Suprapubic skin (tissue), 4 donors: ENCODE results near the gene MEIKIN. TPM values are rescaled to one million over a fixed set of nuclear protein-coding genes. Genes with fewer than 3 reads are reported as not detected.
A peak's percentile ranks its signal among the peaks of the same experiment; 100 is the strongest.

Experiments
- DNase-seq, 2 donors: peaks; one replicate each; pipeline ENCODE4 v3.0.0-alpha.2; 2019; ENCODE audit warnings: low spot score in 2 of 2
- H3K27ac ChIP-seq: fragments of 200-600 bp; sonication (generic); one replicate; pipeline ENCODE4 v1.5.1; 2019
- H3K27me3 ChIP-seq: fragments of 200-600 bp; sonication (generic); one replicate; pipeline ENCODE4 v1.5.1; 2019
- H3K36me3 ChIP-seq: fragments of 200-600 bp; sonication (generic); one replicate; pipeline ENCODE4 v1.5.1; 2019
- H3K4me1 ChIP-seq: fragments of 200-600 bp; sonication (generic); one replicate; pipeline ENCODE4 v1.5.1; 2019
- H3K4me3 ChIP-seq: fragments of 200-600 bp; sonication (generic); one replicate; pipeline ENCODE4 v1.5.1; 2019; ENCODE audit warnings: mild to moderate bottlenecking
- H3K9me3 ChIP-seq: fragments of 200-600 bp; sonication (generic); one replicate; pipeline ENCODE4 v1.5.1; 2019
- EP300 ChIP-seq: sonication (generic); formaldehyde crosslinking; IDR thresholded peaks from one replicate; pipeline ENCODE4 v1.6.1; 2017; ENCODE audit warnings: antibody characterized with exemption
- POLR2A ChIP-seq, 2 donors: fragments of 450-650 bp; IDR thresholded peaks; one replicate each; pipeline ENCODE4 v1.6.1; 2017; ENCODE audit warnings: antibody characterized with exemption in 2 of 2, mild to moderate bottlenecking in 2 of 2, moderate library complexity in 2 of 2
- POLR2AphosphoS5 ChIP-seq, 3 donors: sonication (generic); formaldehyde crosslinking; IDR thresholded peaks; one replicate each; pipeline ENCODE4 v1.6.1; 2017; ENCODE audit warnings: antibody characterized with exemption in 3 of 3
- whole genome bisulfite sequencing: methylation state at CpG from one replicate; pipeline ENCODE4 v1.1.5; 2018; 5-methylcytosine and 5-hydroxymethylcytosine counted together
- total RNA-seq, 4 donors: library from RNA; depleted of rRNA; stranded (reverse); fragments of >200 nt; gene quantifications; one replicate each; pipeline ENCODE4 v1.1.0, GENCODE V29; 2016
- TF ChIP-seq, protein P1 (sequence below), 2 donors: fragments of 200-600 bp in 1 of 2; fragments of 450-650 bp in 1 of 2; sonication (generic) in 1 of 2; IDR thresholded peaks; one replicate each; pipeline ENCODE4 v1.5.1; 2016 to 2019; ENCODE audit warnings: antibody characterized with exemption in 2 of 2, mild to moderate bottlenecking in 1 of 2, moderate library complexity in 1 of 2

The MEIKIN gene
- total RNA-seq, 4 donors from 2014 or later = not detected

DNA sequence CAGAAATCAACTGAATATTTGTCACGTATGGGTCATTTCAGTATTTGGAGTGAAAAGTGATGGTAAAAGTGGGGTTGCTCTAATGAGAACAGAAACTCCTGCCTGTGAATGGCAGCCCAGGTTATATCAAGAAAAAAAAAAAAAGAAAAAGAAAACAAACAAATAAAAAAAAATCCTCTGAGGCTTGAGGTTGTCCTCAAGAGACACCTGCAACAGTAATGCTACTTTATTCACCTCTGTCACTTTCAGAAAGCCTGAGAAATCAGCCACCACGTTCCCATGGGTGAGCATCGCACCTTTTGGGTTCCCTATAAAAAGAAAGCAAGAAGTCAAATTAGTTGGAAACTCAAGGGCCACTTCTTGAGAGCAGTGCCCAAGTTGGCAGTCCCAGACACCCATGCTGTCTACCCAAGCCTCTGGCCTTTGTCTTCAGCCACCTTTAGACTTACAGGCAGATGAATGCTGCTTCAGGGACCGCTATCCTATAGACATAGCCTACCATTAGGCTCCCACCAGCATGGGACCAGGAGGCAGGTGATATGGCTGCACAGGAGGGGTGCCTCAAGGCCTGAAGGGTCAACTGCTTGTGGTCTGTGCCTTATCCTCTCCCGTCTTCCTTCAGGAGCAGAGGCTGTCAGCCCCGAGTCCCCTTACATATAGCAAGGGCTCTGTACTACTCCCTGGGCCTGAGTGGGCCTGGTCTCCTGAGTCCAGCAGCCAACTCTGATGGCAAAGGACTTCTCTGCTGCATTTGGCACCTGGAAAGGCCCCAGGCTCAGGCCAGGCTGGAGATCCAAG, 31.1 kb upstream of the MEIKIN start:
- DNase-seq = peak in 1 of 2 donors; percentile 44
- Histone ChIP-seq H3K27me3 (no peaks in the 10 kb centered on the region), H3K9me3 (no peaks in the 10 kb centered on the region), H3K4me3 (no peak overlapping the region), H3K4me1 (no peaks in the 10 kb centered on the region), H3K27ac (no peak overlapping the region), H3K36me3 (no peaks in the 10 kb centered on the region)
- 97% methylated on average over 6 of the region's 6 CpGs for WGBS
- TF ChIP-seq EP300 (no peak), POLR2A (IDR thresholded peaks at IDR 0.05) (no peak), POLR2AphosphoS5 (IDR thresholded peaks at IDR 0.05) (no peak)
- TF ChIP-seq, protein P1, sequence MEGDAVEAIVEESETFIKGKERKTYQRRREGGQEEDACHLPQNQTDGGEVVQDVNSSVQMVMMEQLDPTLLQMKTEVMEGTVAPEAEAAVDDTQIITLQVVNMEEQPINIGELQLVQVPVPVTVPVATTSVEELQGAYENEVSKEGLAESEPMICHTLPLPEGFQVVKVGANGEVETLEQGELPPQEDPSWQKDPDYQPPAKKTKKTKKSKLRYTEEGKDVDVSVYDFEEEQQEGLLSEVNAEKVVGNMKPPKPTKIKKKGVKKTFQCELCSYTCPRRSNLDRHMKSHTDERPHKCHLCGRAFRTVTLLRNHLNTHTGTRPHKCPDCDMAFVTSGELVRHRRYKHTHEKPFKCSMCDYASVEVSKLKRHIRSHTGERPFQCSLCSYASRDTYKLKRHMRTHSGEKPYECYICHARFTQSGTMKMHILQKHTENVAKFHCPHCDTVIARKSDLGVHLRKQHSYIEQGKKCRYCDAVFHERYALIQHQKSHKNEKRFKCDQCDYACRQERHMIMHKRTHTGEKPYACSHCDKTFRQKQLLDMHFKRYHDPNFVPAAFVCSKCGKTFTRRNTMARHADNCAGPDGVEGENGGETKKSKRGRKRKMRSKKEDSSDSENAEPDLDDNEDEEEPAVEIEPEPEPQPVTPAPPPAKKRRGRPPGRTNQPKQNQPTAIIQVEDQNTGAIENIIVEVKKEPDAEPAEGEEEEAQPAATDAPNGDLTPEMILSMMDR (IDR thresholded peaks at IDR 0.05) = no peak

DNA sequence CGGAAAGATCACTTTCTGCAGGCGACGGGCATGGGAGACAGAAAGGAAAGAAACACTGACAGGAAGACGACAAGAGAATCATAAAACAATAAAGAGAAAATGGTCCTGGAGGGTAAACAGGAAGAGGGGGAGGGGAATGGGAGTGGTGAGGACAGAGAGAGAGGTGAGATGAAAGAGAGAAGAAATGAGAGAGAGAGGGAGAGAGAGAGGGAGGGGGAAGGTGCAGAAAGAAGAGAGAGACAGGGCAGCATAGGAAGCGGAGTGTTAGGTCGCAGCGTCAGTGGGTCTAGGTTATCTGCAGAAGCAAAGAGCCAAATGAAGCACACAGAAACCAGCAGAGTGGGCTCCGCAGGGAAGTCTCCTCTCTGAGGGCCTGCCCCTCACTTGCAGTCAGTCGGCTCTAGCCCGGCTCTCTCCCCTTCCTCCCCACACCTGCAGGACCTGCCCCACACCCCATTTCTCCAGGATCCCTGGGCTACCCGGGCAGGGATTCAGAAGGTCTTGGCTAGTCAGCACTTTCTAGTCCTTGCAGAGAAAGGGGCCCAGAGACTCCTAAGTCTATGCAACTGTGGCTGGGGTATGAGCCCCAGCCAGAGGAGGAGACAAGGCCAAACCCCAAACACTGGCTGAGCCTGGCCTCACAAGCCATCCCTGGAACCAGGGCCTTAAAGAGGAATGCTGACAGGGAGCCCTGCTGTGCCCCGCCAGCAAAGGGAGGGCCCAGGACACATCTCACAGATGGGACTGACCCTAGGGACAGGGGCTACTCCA, 29.7 kb upstream of the MEIKIN start:
- WGBS = 66% methylated on average over 9 of the region's 12 CpGs
- Histone ChIP-seq H3K4me1 (no peaks in the 10 kb centered on the region), H3K4me3 (no peak overlapping the region), H3K9me3 (no peaks in the 10 kb centered on the region), H3K27me3 (no peaks in the 10 kb centered on the region), H3K36me3 (no peaks in the 10 kb centered on the region), H3K27ac (no peak overlapping the region)
- TF ChIP-seq, protein P1 (IDR thresholded peaks at IDR 0.05) = no peak
- no peak for TF ChIP-seq POLR2A (IDR thresholded peaks at IDR 0.05)
- no peak for TF ChIP-seq EP300
- TF ChIP-seq POLR2AphosphoS5 (IDR thresholded peaks at IDR 0.05) = no peak
- DNase-seq = peak in 1 of 2 donors; percentile 68

DNA sequence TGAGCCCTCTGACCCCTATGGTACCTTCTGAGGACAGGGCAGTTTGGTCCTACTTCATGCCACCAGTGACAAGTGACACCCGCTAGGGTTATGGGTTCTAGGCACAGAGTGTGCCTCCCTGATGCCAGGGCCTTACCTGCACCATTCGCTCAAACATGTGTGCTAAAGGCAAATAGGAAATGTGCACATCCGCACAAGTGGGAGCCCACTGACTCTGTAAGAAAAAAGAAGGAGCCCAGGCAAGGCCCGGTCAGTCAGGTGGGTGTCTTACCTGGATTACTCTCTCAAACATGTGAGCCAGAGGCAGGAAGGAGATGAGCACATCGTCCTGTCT, 29.1 kb upstream of the MEIKIN start:
- Histone ChIP-seq H3K9me3 (no peaks in the 10 kb centered on the region), H3K4me1 (no peaks in the 10 kb centered on the region), H3K27ac (no peak overlapping the region), H3K4me3 (no peak overlapping the region), H3K36me3 (no peaks in the 10 kb centered on the region), H3K27me3 (no peaks in the 10 kb centered on the region)
- peak in 1 of 2 donors; percentile 58 for DNase-seq
- TF ChIP-seq EP300 (no peak), POLR2AphosphoS5 (IDR thresholded peaks at IDR 0.05) (no peak), POLR2A (IDR thresholded peaks at IDR 0.05) (no peak)
- TF ChIP-seq, protein P1 (IDR thresholded peaks at IDR 0.05) = no peak
- WGBS = 86% methylated on average over 5 of the region's 5 CpGs

DNA sequence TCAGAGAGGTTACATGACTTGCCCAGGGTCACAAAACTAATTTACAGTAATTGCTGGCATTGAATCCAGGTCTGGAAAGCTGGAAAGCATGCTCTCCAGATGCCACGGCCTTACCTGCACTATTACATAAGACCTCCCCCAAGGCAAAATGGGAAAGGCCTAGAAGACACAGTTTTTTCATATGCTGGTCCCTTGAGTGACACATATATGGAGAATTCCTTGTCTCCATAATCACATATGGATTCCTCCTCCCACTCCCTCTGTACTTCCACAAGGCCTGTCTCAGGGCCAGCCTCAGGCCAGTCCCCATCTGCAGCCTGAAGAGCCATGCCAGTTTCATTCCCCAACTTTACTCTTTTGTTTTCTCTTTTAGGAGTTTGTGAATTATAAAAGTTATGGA, 28.6 kb upstream of the MEIKIN start:
- Histone ChIP-seq H3K4me3 (no peak overlapping the region), H3K9me3 (no peaks in the 10 kb centered on the region), H3K4me1 (no peaks in the 10 kb centered on the region), H3K27me3 (no peaks in the 10 kb centered on the region), H3K27ac (no peak overlapping the region), H3K36me3 (no peaks in the 10 kb centered on the region)
- DNase-seq = no peak
- 86% methylated on average over 1 of the region's 1 CpG for WGBS
- TF ChIP-seq, protein P1 (IDR thresholded peaks at IDR 0.05) = no peak
- TF ChIP-seq POLR2AphosphoS5 (IDR thresholded peaks at IDR 0.05) (no peak), POLR2A (IDR thresholded peaks at IDR 0.05) (no peak), EP300 (no peak)

DNA sequence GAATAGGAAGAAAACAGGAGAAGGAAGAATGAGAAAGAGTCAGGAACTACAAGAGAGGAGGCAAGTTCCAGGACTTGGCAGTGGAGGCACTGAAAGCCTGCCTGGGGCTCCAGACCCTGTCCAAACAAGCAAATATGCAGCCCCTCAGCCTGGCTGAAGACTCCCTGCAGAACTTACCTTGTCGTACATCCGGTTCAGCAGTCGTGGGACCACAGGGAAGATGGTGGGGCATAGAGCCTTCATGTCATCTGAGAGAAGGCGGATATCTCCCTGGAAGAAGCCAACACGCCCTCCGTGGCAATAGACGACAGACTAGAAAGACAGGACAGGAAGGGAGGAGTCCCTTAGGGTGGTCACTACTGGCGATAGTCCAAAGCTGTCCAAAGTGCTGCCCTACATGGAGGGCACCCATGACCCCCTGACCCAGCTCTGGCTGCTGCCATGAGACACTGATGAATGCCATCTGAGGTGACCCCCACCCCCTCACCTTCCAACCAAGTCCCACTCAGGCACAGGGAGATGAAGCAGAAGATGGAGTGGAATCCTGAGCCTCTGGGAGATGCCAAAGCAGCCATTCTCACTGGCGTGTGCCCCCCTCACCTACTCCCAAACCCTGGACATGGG, 27.7 kb upstream of the MEIKIN start:
- TF ChIP-seq POLR2AphosphoS5 (IDR thresholded peaks at IDR 0.05) (no peak), POLR2A (IDR thresholded peaks at IDR 0.05) (no peak), EP300 (no peak)
- TF ChIP-seq, protein P1 (IDR thresholded peaks at IDR 0.05) = no peak
- no peaks in the 10 kb centered on the region for H3K4me1 ChIP-seq
- no peaks in the 10 kb centered on the region for H3K36me3 ChIP-seq
- WGBS = 87% methylated on average over 9 of the region's 9 CpGs
- DNase-seq = no peak
- no peak overlapping the region for H3K27ac ChIP-seq
- H3K27me3 ChIP-seq = no peaks in the 10 kb centered on the region
- no peaks in the 10 kb centered on the region for H3K9me3 ChIP-seq
- H3K4me3 ChIP-seq = no peak overlapping the region
